Jurkat, Clone E6-1 (cell line): ENCODE data around the gene BBS9.

Experiments
- DNase-seq: peaks from one replicate; pipeline ENCODE4 v3.0.0-alpha.2; 2011; ENCODE audit warnings: low read depth, low spot score
- H3K4me3 ChIP-seq: 2 replicates; pipeline ENCODE4 v1.5.1; 2011; ENCODE audit warnings: mild to moderate bottlenecking, low read length, control low read depth, moderate library complexity

BBS9 gene

DNA sequence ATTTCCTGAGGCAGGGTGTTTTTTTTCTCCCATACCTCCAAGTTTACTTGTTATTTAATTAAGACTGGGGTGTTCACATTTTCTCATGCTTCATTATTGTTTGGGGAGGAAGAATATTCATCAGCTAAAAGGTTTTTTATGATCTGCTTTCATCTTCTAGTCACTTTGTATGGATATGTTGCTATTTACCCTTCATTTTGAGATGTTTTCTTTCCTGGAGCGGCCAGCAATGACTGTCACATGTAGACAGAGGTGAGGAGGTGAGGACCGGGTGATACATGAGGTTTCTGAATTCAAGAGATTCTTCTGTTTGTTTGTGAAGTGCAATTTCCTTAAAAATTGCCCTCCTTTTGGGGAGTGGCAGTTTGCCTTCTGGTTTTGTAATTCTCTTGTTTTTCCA is 514.2 kb downstream of the BBS9 start:
- H3K4me3 ChIP-seq = no peak overlapping the region
- no peak for DNase-seq

- no peak overlapping the region for H3K4me3 ChIP-seq
- DNase-seq = no peak
These were observed 515.1 kb downstream of the BBS9 start for GRCh38 chr7:33644489-33644888.

GRCh38 chr7:33645104-33645503 is 515.7 kb downstream of the BBS9 start:
- H3K4me3 ChIP-seq = no peak overlapping the region
- DNase-seq = no peak

GRCh38 chr7:33646166-33646565 is 516.8 kb downstream of the BBS9 start:
- H3K4me3 ChIP-seq = no peak overlapping the region
- no peak for DNase-seq

DNA sequence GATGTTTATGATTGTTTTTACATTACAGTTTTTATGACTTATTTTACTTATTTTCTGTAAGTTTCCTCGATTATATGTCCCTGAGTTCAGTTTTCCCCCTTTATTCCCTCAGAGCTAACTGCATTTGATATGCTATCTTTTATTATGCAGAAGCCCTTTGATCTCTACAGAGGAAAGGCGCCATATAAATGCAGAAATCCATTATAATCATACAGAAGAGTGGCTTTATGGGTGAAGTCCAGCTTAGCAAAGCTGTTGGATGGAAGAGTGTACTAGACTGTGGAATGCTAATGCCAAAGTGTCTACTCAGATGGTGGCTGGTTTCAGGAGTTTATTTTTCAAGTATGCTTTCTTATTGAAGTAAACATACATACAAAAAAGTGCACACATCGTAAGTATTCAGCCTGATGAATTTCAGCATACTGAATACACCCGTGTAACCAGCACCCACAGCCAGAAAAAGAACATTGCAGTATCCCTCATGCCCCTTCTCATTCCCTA is 517.6 kb downstream of the BBS9 start:
- no peak for DNase-seq
- H3K4me3 ChIP-seq = no peak overlapping the region

DNA sequence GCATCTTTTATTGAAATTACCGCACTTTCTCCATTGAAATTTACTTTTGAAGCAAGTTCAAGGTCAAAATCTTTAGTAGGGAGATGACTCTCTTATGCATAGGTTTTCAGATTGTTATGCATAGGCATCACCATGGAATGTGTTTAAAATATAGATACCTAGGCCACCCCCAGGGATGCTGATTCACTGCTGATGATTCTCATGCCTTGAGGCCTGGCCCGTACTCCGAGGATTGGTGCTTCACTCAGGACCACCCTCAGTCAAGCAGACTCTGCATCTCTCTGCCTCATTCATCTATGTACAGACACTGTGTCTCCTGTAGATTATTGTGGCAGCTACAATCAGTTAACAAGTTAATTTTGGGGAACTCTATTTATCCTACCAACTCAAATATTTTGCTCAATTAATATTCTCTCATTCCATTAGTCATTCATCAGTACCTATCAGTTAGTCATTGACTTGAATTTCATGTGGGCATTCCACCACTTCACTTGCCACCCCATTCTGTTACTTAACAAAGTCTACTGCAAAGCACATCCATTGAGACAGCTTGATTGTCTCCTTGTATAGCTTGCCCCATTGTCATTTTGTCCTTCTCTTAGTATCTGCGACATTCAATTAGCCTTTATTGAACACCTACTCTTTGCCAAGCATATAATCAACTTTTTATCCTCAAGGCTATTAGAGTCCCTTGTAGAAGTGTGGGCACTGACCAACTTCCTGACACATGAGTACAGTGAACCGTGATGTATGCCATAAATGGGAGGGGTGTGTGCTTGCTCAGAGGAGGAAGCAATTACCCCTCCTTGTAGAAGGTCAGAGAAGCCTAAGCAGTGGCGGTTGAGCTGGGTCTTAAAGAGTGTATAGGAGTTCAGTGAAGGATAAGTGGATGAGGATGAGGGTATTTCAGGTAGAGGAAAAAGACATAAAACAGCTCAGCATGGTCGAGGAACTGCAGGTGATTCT is 520.4 kb downstream of the BBS9 start:
- no peak for DNase-seq

GRCh38 chr7:33650828-33651227 is 521.5 kb downstream of the BBS9 start:
- H3K4me3 ChIP-seq = no peak overlapping the region
- DNase-seq = no peak

More for the DNA sequence above, 520.4 kb downstream of the BBS9 start:
- no peak overlapping the region for H3K4me3 ChIP-seq

GRCh38 chr7:33651998-33652515 is 522.7 kb downstream of the BBS9 start:
- DNase-seq = no peak
- H3K4me3 ChIP-seq = no peak overlapping the region

DNA sequence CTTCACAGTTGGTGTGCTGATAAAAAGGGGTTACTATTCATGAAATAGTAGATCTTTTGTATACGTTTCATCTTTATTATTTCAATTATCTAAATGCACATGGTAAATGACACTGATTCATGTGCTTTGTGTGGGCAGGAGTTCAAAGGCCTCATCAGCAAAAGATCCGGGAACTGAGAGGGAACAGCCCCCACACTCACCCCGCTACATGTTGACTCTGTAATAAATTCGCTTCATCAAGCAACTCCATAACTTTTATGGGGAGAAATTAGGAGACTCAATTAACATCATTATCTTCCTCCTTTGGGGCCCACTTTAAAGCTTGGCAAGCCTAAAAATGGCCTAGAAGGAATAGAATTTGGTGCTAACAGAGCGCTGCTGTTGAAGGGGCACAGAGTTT is 525.3 kb downstream of the BBS9 start:
- no peak for DNase-seq
- no peak overlapping the region for H3K4me3 ChIP-seq
